ENCODE measurements around the gene LPAR1.

The LPAR1 gene

GRCh38 chr9:110898866-110899265 lies 139.4 kb downstream of the LPAR1 start:
- Histone ChIP-seq H3K27me3 (no peaks in the 10 kb centered on the region), H3K9me3 (no peaks in the 10 kb centered on the region), H3K36me3 (no peaks in the 10 kb centered on the region), H3K27ac (peak overlapping the region; percentile 68 to 79), H3K4me3 (no peak overlapping the region), H3K4me1 (peaks cover 0 to 92% (median 31%) of the 10 kb centered on the region in 4 donors)
- no peak for DNase-seq
- no peak for TF ChIP-seq CTCF (IDR thresholded peaks at IDR 0.05)
- intact Hi-C loops (cut with DNase I; ENCODE audit: low total_unique reads), result no loop called here

DNA sequence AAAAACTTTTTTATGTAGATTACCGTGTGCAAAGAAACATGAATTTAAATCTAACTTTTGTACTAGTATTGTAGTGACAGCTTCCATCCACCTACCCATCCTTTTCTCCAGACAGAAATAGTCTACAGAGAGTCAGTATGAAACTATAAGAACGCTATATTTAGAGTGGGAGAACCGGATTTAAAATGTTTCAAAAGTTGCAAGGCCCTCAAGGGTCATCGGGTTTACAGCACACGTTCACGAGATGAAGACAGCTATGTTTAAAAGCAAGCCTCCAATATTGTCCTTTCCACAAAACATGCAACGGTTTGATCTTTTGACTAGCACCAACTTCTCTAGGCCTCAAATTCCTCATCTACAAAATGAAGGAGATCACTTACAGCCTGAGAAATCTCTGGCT lies 139.9 kb downstream of the LPAR1 start:
- no peaks in the 10 kb centered on the region for H3K9me3 ChIP-seq
- TF ChIP-seq CTCF (IDR thresholded peaks at IDR 0.05), result no peak
- intact Hi-C loops (cut with DNase I; ENCODE audit: low total_unique reads), result no loop called here
- peaks cover 0 to 87% (median 31%) of the 10 kb centered on the region in 4 donors for H3K4me1 ChIP-seq
- no peaks in the 10 kb centered on the region for H3K27me3 ChIP-seq
- no peak overlapping the region for H3K4me3 ChIP-seq
- peak overlapping the region; percentile 68 to 79 for H3K27ac ChIP-seq
- DNase-seq, result no peak
- H3K36me3 ChIP-seq, result no peaks in the 10 kb centered on the region

GRCh38 chr9:110897943-110898342 lies 140.3 kb downstream of the LPAR1 start:
- peaks cover 0 to 83% (median 31%) of the 10 kb centered on the region in 4 donors for H3K4me1 ChIP-seq
- no peak overlapping the region for H3K4me3 ChIP-seq
- no peaks in the 10 kb centered on the region for H3K27me3 ChIP-seq
- intact Hi-C loops (cut with DNase I; ENCODE audit: low total_unique reads), result no loop called here
- H3K9me3 ChIP-seq, result no peaks in the 10 kb centered on the region
- TF ChIP-seq CTCF (IDR thresholded peaks at IDR 0.05), result no peak
- H3K36me3 ChIP-seq, result no peaks in the 10 kb centered on the region
- H3K27ac ChIP-seq, result peak overlapping the region; percentile 68 to 79
- DNase-seq, result no peak

- Histone ChIP-seq H3K9me3 (no peaks in the 10 kb centered on the region), H3K27ac (peak overlapping the region; percentile 41 to 79), H3K4me1 (peaks cover 0 to 66% (median 25%) of the 10 kb centered on the region in 4 donors), H3K4me3 (no peak overlapping the region), H3K27me3 (no peaks in the 10 kb centered on the region), H3K36me3 (no peaks in the 10 kb centered on the region)
- no peak for TF ChIP-seq CTCF (IDR thresholded peaks at IDR 0.05)
- no peak for DNase-seq
- intact Hi-C loops (cut with DNase I; ENCODE audit: low total_unique reads), result no loop called here
Observed at GRCh38 chr9:110895147-110895905, 142.9 kb downstream of the LPAR1 start.

DNA sequence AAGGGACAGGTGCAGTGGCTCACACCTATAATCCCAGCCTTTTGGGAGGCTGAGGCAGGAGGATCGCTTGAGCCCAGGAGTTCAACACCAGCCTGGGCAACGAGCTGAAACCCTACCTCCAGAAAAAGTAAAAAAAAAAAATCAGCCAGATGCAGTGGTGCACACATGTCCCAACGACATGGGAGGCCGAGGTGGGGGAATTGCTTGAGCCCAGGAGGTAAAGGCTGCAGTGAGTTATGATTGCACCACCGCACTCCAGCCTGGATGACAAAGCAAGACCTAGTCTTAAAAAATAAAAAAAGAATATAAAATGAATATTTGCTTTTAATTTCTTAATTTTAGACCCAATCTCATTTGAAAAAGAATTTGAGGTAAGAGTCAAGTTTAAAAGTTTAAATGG lies 143.5 kb downstream of the LPAR1 start:
- H3K36me3 ChIP-seq, result no peaks in the 10 kb centered on the region
- H3K27ac ChIP-seq, result peak overlapping the region; percentile 41 to 79
- TF ChIP-seq CTCF (IDR thresholded peaks at IDR 0.05), result no peak
- H3K9me3 ChIP-seq, result no peaks in the 10 kb centered on the region
- intact Hi-C loops (cut with DNase I; ENCODE audit: low total_unique reads), result no loop called here
- no peaks in the 10 kb centered on the region for H3K27me3 ChIP-seq
- no peak overlapping the region for H3K4me3 ChIP-seq
- DNase-seq, result no peak
- H3K4me1 ChIP-seq, result peaks cover 0 to 60% (median 23%) of the 10 kb centered on the region in 4 donors

Measured in tibial artery (tissue), 4 donors.